Measurements from ENCODE around the gene CNTN6.

The CNTN6 gene

GRCh38 chr3:1423566-1424089 is 330.8 kb downstream of the CNTN6 start:
- TF ChIP-seq, protein P1, sequence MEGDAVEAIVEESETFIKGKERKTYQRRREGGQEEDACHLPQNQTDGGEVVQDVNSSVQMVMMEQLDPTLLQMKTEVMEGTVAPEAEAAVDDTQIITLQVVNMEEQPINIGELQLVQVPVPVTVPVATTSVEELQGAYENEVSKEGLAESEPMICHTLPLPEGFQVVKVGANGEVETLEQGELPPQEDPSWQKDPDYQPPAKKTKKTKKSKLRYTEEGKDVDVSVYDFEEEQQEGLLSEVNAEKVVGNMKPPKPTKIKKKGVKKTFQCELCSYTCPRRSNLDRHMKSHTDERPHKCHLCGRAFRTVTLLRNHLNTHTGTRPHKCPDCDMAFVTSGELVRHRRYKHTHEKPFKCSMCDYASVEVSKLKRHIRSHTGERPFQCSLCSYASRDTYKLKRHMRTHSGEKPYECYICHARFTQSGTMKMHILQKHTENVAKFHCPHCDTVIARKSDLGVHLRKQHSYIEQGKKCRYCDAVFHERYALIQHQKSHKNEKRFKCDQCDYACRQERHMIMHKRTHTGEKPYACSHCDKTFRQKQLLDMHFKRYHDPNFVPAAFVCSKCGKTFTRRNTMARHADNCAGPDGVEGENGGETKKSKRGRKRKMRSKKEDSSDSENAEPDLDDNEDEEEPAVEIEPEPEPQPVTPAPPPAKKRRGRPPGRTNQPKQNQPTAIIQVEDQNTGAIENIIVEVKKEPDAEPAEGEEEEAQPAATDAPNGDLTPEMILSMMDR (IDR thresholded peaks at IDR 0.05; ENCODE audit: extremely low read depth, insufficient read depth, missing control alignments), result no peak
- DNase-seq (ENCODE audit: low spot score), result no peak
- in situ Hi-C loops (cut with MboI; ENCODE audit: low pct_unique_long_range_greater_than_20kb, low sequenced_read_pairs, unreplicated experiment), result no loop called here

GRCh38 chr3:1439395-1439794 is 346.6 kb downstream of the CNTN6 start:
- in situ Hi-C loops (cut with MboI; ENCODE audit: low pct_unique_long_range_greater_than_20kb, low sequenced_read_pairs, unreplicated experiment), result no loop called here
- TF ChIP-seq, protein P1 (IDR thresholded peaks at IDR 0.05; ENCODE audit: extremely low read depth, insufficient read depth, missing control alignments), result peak; percentile 46
- no peak for DNase-seq (ENCODE audit: low spot score)

- TF ChIP-seq, protein P1 (IDR thresholded peaks at IDR 0.05; ENCODE audit: extremely low read depth, insufficient read depth, missing control alignments), result no peak
- in situ Hi-C loops (cut with MboI; ENCODE audit: low pct_unique_long_range_greater_than_20kb, low sequenced_read_pairs, unreplicated experiment), result no loop called here
- no peak for DNase-seq (ENCODE audit: low spot score)
These were observed 349.4 kb downstream of the CNTN6 start for GRCh38 chr3:1442271-1442670.

GRCh38 chr3:1444195-1444594 is 351.4 kb downstream of the CNTN6 start:
- no peak for DNase-seq (ENCODE audit: low spot score)
- TF ChIP-seq, protein P1 (IDR thresholded peaks at IDR 0.05; ENCODE audit: extremely low read depth, insufficient read depth, missing control alignments), result no peak
- in situ Hi-C loops (cut with MboI; ENCODE audit: low pct_unique_long_range_greater_than_20kb, low sequenced_read_pairs, unreplicated experiment), result no loop called here

- TF ChIP-seq, protein P1 (IDR thresholded peaks at IDR 0.05; ENCODE audit: extremely low read depth, insufficient read depth, missing control alignments), result no peak
- no peak for DNase-seq (ENCODE audit: low spot score)
- in situ Hi-C loops (cut with MboI; ENCODE audit: low pct_unique_long_range_greater_than_20kb, low sequenced_read_pairs, unreplicated experiment), result no loop called here
These were observed 353.7 kb downstream of the CNTN6 start for GRCh38 chr3:1446531-1446930.

DNA sequence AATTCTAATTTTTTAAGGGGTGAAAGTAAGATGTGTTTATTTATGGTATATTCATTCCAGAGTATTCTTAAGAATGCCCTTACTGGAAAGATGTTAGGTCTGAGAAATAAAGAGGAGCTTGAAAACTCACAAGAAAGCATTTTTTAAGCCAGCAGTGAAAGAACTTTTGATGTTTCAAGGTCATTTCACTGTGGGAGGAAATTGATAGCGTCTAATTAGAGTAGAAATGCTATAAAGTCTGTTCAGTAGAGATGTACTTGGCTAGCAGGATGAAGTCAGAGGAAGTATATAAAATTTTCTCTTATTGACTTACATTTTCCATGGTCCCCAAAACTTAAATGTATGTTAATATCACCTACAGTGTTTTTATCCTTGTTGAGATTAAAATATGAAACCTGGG is 354.6 kb downstream of the CNTN6 start:
- in situ Hi-C loops (cut with MboI; ENCODE audit: low pct_unique_long_range_greater_than_20kb, low sequenced_read_pairs, unreplicated experiment), result no loop called here

More for the DNA sequence above, 354.6 kb downstream of the CNTN6 start:
- DNase-seq (ENCODE audit: low spot score), result no peak
- TF ChIP-seq, protein P1 (IDR thresholded peaks at IDR 0.05; ENCODE audit: extremely low read depth, insufficient read depth, missing control alignments), result no peak
